Muscle of leg (tissue), 11 donors: ENCODE results near the gene UBE2V1. TPM values are rescaled to one million over a fixed set of nuclear protein-coding genes. Genes with fewer than 3 reads are reported as not detected.
"Not testable (repeated sequence)": the region's sequence is repeated elsewhere in the genome, so short reads cannot be mapped to it uniquely, and the experiment has no call there.

Experiments used
- DNase-seq: peaks from one replicate; pipeline ENCODE4 v3.0.0; 2013
- H3K27ac ChIP-seq: one replicate; pipeline ENCODE4 v1.5.1; 2013; ENCODE audit warnings: mild to moderate bottlenecking, low read length, control low read depth
- H3K27me3 ChIP-seq: one replicate; pipeline ENCODE4 v1.6.1; 2013; ENCODE audit warnings: low read length; ENCODE audit not compliant: control insufficient read depth, insufficient read depth
- H3K36me3 ChIP-seq: one replicate; pipeline ENCODE4 v1.6.1; 2013; ENCODE audit warnings: low read length; ENCODE audit not compliant: control insufficient read depth, insufficient read depth
- H3K4me1 ChIP-seq: one replicate; pipeline ENCODE4 v1.6.1; 2013; ENCODE audit warnings: low read length; ENCODE audit not compliant: control insufficient read depth, insufficient read depth
- H3K4me3 ChIP-seq: one replicate; pipeline ENCODE4 v1.5.1; 2013; ENCODE audit warnings: low read length, control low read depth
- H3K9me3 ChIP-seq: replicated peaks from 2 replicates; pipeline ENCODE4 v1.6.1; 2013; ENCODE audit warnings: low read depth, low read length; ENCODE audit not compliant: control insufficient read depth
- WGBS: methylation state at CpG from one replicate; pipeline ENCODE4 v1.1.5; 2013; ENCODE audit warnings: missing lambda C conversion rate; ENCODE audit not compliant: insufficient coverage; 5-methylcytosine and 5-hydroxymethylcytosine counted together
- polyA plus RNA-seq, 8 donors: library from polyadenylated mRNA; unstranded; fragments of 120-200 nt; gene quantifications; one replicate each; pipeline versions ENCODE4 v1.2.1 to v1.2.3, GENCODE V29; 2013; ENCODE audit warnings: inconsistent platforms in 1 of 8, low replicate concordance in 1 of 8; ENCODE audit not compliant: insufficient read length in 8 of 8, insufficient read depth in 1 of 8
- total RNA-seq: library from RNA; stranded (reverse); fragments of 120-200 nt; gene quantifications from one replicate; pipeline ENCODE4 v1.2.4, GENCODE V29; 2013

The UBE2V1 gene
- total and polyA plus RNA-seq, 9 donors = 43.3 to 131 (median 113) TPM

- Histone ChIP-seq H3K36me3 (no peaks in the 10 kb centered on the region), H3K4me1 (peaks cover 7% of the 10 kb centered on the region), H3K27ac (no peak overlapping the region), H3K4me3 (no peak overlapping the region), H3K9me3 (no peaks in the 10 kb centered on the region), H3K27me3 (no peaks in the 10 kb centered on the region)
- WGBS = 61% methylated on average over 11 of the region's 11 CpGs
- DNase-seq = no peak
Observed at GRCh38 chr20:50068041-50068651, 44.8 kb downstream of the UBE2V1 start.

DNA sequence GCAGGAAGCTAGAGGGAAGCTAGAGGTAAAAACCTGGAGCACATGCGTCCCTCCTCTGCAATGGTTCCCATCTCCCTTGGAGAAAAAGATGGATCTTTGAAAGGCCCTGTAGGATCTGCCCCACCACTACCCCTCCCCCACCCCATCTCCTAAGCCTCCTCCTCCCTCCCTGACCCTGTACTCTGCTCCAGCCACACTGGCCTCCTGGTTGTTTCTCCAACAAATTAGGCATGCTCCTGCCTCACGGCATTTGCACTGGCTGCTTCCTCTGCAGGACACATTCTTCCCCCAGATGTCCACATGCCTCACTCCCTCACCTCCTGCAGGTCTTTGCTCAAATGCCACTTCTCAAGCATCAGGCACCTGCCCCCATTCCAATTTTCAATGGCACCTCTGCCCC lies 45.5 kb downstream of the UBE2V1 start:
- Histone ChIP-seq H3K27ac (no peak overlapping the region), H3K4me1 (peaks cover 7% of the 10 kb centered on the region), H3K9me3 (no peaks in the 10 kb centered on the region), H3K27me3 (no peaks in the 10 kb centered on the region), H3K4me3 (no peak overlapping the region), H3K36me3 (no peaks in the 10 kb centered on the region)
- DNase-seq = no peak
- WGBS = 40% methylated on average over 1 of the region's 2 CpGs

DNA sequence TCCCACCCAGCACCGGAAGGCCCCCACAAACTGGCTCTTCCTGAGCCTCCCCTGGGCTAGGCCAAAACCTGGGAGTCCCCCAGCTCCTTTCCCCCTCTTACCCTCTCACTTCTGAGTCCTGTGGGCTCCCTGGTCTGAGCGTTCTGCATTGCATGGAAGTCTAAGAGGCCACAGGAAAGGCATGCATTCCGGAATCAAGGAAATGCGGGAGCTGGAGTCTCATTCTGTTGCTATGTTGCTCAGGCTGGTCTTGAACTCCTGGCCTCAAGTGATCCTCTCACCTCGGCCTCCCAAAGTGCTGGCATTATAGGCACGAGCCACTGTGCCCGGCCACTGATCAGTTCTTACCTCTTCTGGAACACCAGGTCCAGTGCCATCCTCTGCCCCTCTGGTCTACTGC lies 45.9 kb downstream of the UBE2V1 start:
- no peak for DNase-seq
- Histone ChIP-seq H3K36me3 (no peaks in the 10 kb centered on the region), H3K27ac (no peak overlapping the region), H3K4me1 (peaks cover 7% of the 10 kb centered on the region), H3K4me3 (no peak overlapping the region), H3K9me3 (no peaks in the 10 kb centered on the region), H3K27me3 (no peaks in the 10 kb centered on the region)
- 73% methylated on average over 7 of the region's 7 CpGs for WGBS

GRCh38 chr20:50066161-50066834 lies 46.7 kb downstream of the UBE2V1 start:
- H3K4me3 ChIP-seq = no peak overlapping the region
- WGBS = 94% methylated on average over 9 of the region's 10 CpGs

GRCh38 chr20:50065325-50065615 lies 47.7 kb downstream of the UBE2V1 start:
- Histone ChIP-seq H3K4me3 (no peak overlapping the region), H3K27me3 (no peaks in the 10 kb centered on the region), H3K9me3 (no peaks in the 10 kb centered on the region), H3K36me3 (no peaks in the 10 kb centered on the region), H3K4me1 (peaks cover 9% of the 10 kb centered on the region), H3K27ac (no peak overlapping the region)
- 87% methylated on average over 3 of the region's 3 CpGs for WGBS
- no peak for DNase-seq

More at GRCh38 chr20:50066161-50066834, 46.7 kb downstream of the UBE2V1 start:
- Histone ChIP-seq H3K36me3 (no peaks in the 10 kb centered on the region), H3K27me3 (no peaks in the 10 kb centered on the region), H3K4me1 (peaks cover 7% of the 10 kb centered on the region), H3K27ac (no peak overlapping the region), H3K9me3 (no peaks in the 10 kb centered on the region)
- DNase-seq = no peak

DNA sequence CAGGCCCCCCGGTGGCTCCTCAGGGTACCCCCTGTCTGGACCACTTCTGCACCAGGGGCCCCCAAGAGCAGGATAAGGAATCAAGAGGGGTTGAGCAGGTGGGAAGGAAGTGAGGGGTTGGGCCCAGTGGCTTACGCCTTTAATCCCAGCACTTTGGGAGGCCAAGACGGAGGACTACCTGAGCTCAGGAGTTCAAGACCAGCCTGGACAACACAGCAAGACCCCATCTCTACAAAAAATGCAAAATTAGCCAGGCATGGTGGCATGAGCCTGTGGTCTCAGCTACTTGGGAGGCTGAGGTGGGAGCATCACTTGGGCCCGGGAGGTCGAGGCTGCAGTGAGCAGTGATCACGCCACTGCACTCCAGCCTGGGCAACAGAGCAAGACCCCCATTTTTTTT lies 49.2 kb downstream of the UBE2V1 start:
- not testable (repeated sequence) for H3K4me1 ChIP-seq, H3K4me3 ChIP-seq, H3K9me3 ChIP-seq, H3K36me3 ChIP-seq, H3K27me3 ChIP-seq, DNase-seq, H3K27ac ChIP-seq
- 94% methylated on average over 2 of the region's 6 CpGs for WGBS

GRCh38 chr20:50062006-50062838 lies 50.7 kb downstream of the UBE2V1 start:
- Histone ChIP-seq H3K4me3 (no peak overlapping the region), H3K4me1 (peaks cover 13% of the 10 kb centered on the region), H3K27ac (no peak overlapping the region), H3K36me3 (no peaks in the 10 kb centered on the region), H3K9me3 (no peaks in the 10 kb centered on the region), H3K27me3 (no peaks in the 10 kb centered on the region)
- WGBS = 65% methylated on average over 8 of the region's 13 CpGs
- no peak for DNase-seq

GRCh38 chr20:50061151-50062005 lies 51.6 kb downstream of the UBE2V1 start:
- H3K4me1 ChIP-seq = peaks cover 17% of the 10 kb centered on the region
- H3K27me3 ChIP-seq = no peaks in the 10 kb centered on the region
- H3K9me3 ChIP-seq = no peaks in the 10 kb centered on the region
- 85% methylated on average over 4 of the region's 6 CpGs for WGBS
- no peak for DNase-seq
- H3K4me3 ChIP-seq = no peak overlapping the region
- no peak overlapping the region for H3K27ac ChIP-seq
- no peaks in the 10 kb centered on the region for H3K36me3 ChIP-seq

GRCh38 chr20:50058662-50059402 lies 54.1 kb downstream of the UBE2V1 start:
- Histone ChIP-seq H3K27ac (no peak overlapping the region), H3K27me3 (no peaks in the 10 kb centered on the region), H3K9me3 (no peaks in the 10 kb centered on the region), H3K4me1 (peaks cover 35% of the 10 kb centered on the region), H3K4me3 (no peak overlapping the region), H3K36me3 (no peaks in the 10 kb centered on the region)
- 69% methylated on average over 6 of the region's 11 CpGs for WGBS
- DNase-seq = no peak
